Activated B cell treated with CpG ODN at 0.5 μM for 24 hours (primary cell): Measurements from ENCODE around the gene PHF13. TPM values are rescaled to one million over a fixed set of nuclear protein-coding genes. Genes with fewer than 3 reads are reported as not detected.
"Not testable (repeated sequence)": the region's sequence is repeated elsewhere in the genome, so short reads cannot be mapped to it uniquely, and the experiment has no call there.

Experiments
- ATAC-seq: fragments of 200-7000 bp; cut with Tn5 transposase; one replicate; pipeline ENCODE4 v1.10.0; 2021; ENCODE audit warnings: low read depth, mild to moderate bottlenecking, moderate library complexity
- CTCF ChIA-PET: fragments of 350-600 bp; sonication (Branson Sonifier 250); formaldehyde crosslinking; loops from one replicate; lab custom pipeline; 2021; ENCODE audit warnings: antibody characterized with exemption; lab: Charles Lee
- POLR2A ChIA-PET: fragments of 350-600 bp; sonication (Branson Sonifier 250); formaldehyde crosslinking; loops from one replicate; lab custom pipeline; 2021; ENCODE audit warnings: antibody characterized with exemption; lab: Charles Lee
- DNase-seq: peaks from one replicate; pipeline ENCODE4 v3.0.0; 2022
- H3K27ac Mint-ChIP-seq: one replicate; pipeline ENCODE4 v1.8.0; 2020; ENCODE audit warnings: mixed read lengths
- H3K27me3 Mint-ChIP-seq: one replicate; pipeline ENCODE4 v1.8.0; 2021; ENCODE audit warnings: mixed read lengths
- H3K36me3 Mint-ChIP-seq: one replicate; pipeline ENCODE4 v1.8.0; 2021; ENCODE audit warnings: low read depth, mixed read lengths
- H3K4me1 Mint-ChIP-seq: one replicate; pipeline ENCODE4 v1.8.0; 2021; ENCODE audit warnings: mixed read lengths
- H3K4me3 Mint-ChIP-seq: one replicate; pipeline ENCODE4 v1.8.0; 2020; ENCODE audit warnings: mild to moderate bottlenecking, mixed read lengths
- H3K9me3 Mint-ChIP-seq: one replicate; pipeline ENCODE4 v1.8.0; 2020; ENCODE audit warnings: mixed read lengths
- intact Hi-C: fragments of 100-400 bp; cut with micrococcal nuclease; formaldehyde crosslinking; loops from one replicate; pipeline ENCODE4 v1.15.1; 2024
- total RNA-seq: library from RNA; stranded (reverse); gene quantifications from 2 replicates; pipeline ENCODE4 v1.2.3, GENCODE V29; 2022
- TF ChIP-seq, protein P1 (sequence below): fragments of 200-600 bp; IDR thresholded peaks from one replicate; pipeline ENCODE4 v1.8.0; 2022; ENCODE audit warnings: antibody characterized with exemption, mild to moderate bottlenecking

The PHF13 gene
- total RNA-seq, 1 donor from 2014 or later: 6.1 TPM

- POLR2A ChIA-PET: interaction anchor here (5.6 to 8.1 kb wide), 3 partner anchors 13 to 45 kb away, joined by 38 to 94 read pairs (median 64); partner anchors contain the start of genes NOL9, PHF13, TAS1R1 and ZBTB48
- H3K4me3 Mint-ChIP-seq: peak overlapping the region; percentile 70
- no peak for ATAC-seq
Measured at GRCh38 chr1:6599141-6599975, 14.2 kb upstream of the PHF13 start.

DNA sequence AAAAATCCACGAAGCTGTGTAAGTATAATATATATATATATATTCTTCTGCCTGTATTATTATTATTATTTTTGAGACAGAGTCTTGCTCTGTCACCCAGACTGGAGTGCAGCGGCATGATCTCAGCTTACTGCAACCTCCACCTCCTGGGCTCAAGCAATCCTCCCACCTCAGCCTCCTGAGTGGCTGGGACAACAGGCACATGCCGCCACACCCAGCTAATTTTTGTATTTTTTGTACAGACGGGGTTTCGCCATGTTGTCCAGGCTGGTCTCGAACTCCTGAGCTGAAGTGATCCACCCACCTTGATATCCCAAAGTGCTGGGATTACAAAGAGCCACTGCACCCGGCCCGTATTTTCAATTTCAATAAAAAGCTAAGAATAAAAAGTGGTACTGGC is 13.5 kb upstream of the PHF13 start:
- H3K27ac Mint-ChIP-seq: peak overlapping the region; percentile 91
- H3K36me3 Mint-ChIP-seq: peaks cover 35% of the 10 kb centered on the region
- not testable (repeated sequence) for DNase-seq, ATAC-seq, H3K9me3 Mint-ChIP-seq, H3K27me3 Mint-ChIP-seq
- intact Hi-C loops: loop anchor here (2.0 kb wide), 1 partner anchor 13 kb away; the partner anchor contains the start of gene PHF13
- CTCF ChIA-PET: interaction anchor here (1.3 kb wide), 1 partner anchor 19 kb away, joined by 4 read pairs; no protein-coding TSS in a partner anchor
- H3K4me3 Mint-ChIP-seq: peak overlapping the region; percentile 91
- peaks cover 43% of the 10 kb centered on the region for H3K4me1 Mint-ChIP-seq
- POLR2A ChIA-PET: interaction anchor here (0.5 to 8.1 kb wide), 6 partner anchors 12 to 573 kb away, joined by 3 to 94 read pairs (median 22); partner anchors contain the start of genes NOL9, PHF13, TAS1R1 and ZBTB48

More at GRCh38 chr1:6599141-6599975, 14.2 kb upstream of the PHF13 start:
- intact Hi-C loops: loop anchor here (2.0 kb wide), 1 partner anchor 13 kb away; the partner anchor contains the start of gene PHF13
- TF ChIP-seq, protein P1, sequence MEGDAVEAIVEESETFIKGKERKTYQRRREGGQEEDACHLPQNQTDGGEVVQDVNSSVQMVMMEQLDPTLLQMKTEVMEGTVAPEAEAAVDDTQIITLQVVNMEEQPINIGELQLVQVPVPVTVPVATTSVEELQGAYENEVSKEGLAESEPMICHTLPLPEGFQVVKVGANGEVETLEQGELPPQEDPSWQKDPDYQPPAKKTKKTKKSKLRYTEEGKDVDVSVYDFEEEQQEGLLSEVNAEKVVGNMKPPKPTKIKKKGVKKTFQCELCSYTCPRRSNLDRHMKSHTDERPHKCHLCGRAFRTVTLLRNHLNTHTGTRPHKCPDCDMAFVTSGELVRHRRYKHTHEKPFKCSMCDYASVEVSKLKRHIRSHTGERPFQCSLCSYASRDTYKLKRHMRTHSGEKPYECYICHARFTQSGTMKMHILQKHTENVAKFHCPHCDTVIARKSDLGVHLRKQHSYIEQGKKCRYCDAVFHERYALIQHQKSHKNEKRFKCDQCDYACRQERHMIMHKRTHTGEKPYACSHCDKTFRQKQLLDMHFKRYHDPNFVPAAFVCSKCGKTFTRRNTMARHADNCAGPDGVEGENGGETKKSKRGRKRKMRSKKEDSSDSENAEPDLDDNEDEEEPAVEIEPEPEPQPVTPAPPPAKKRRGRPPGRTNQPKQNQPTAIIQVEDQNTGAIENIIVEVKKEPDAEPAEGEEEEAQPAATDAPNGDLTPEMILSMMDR: no peak
- H3K27me3 Mint-ChIP-seq: no peaks in the 10 kb centered on the region
- peaks cover 42% of the 10 kb centered on the region for H3K4me1 Mint-ChIP-seq
- no peaks in the 10 kb centered on the region for H3K9me3 Mint-ChIP-seq
- H3K36me3 Mint-ChIP-seq: peaks cover 39% of the 10 kb centered on the region
- H3K27ac Mint-ChIP-seq: peak overlapping the region; percentile 73
- no peak for DNase-seq
- CTCF ChIA-PET: interaction anchor here (1.3 kb wide), 1 partner anchor 18 kb away, joined by 4 read pairs; no protein-coding TSS in a partner anchor

- no peaks in the 10 kb centered on the region for H3K27me3 Mint-ChIP-seq
- POLR2A ChIA-PET: interaction anchor here (0.5 to 8.1 kb wide), 8 partner anchors 11 to 573 kb away, joined by 3 to 94 read pairs (median 6); partner anchors contain the start of genes NOL9, PHF13, TAS1R1 and ZBTB48
- DNase-seq: no peak
- peak overlapping the region; percentile 91 for H3K4me3 Mint-ChIP-seq
- no peaks in the 10 kb centered on the region for H3K9me3 Mint-ChIP-seq
- TF ChIP-seq, protein P1: no peak
- H3K4me1 Mint-ChIP-seq: peaks cover 43% of the 10 kb centered on the region
- CTCF ChIA-PET: interaction anchor here (1.3 to 2.9 kb wide), 2 partner anchors 19 to 46 kb away, joined by 4 to 11 read pairs; partner anchors contain the start of genes NOL9 and TAS1R1
- H3K27ac Mint-ChIP-seq: peak overlapping the region; percentile 91
- peaks cover 29% of the 10 kb centered on the region for H3K36me3 Mint-ChIP-seq
- peak; percentile 0 for ATAC-seq
- intact Hi-C loops: loop anchor here (1.0 kb wide), 1 partner anchor 101 kb away; the partner anchor contains the start of gene DNAJC11
Measured at GRCh38 chr1:6600410-6601048, 13.0 kb upstream of the PHF13 start.

- peak; percentile 52 for DNase-seq
- ChIA-PET POLR2A (interaction anchor here (0.6 to 8.1 kb wide), 11 partner anchors 11 to 410 kb away, joined by 3 to 94 read pairs (median 4); partner anchors contain the start of genes CAMTA1, NOL9, PHF13 and TAS1R1), CTCF (interaction anchor here (1.0 to 2.9 kb wide), 7 partner anchors 20 to 47 kb away, joined by 3 to 11 read pairs (median 4); partner anchors contain the start of genes NOL9, TAS1R1 and THAP3)
- Mint-ChIP-seq H3K27ac (peak overlapping the region; percentile 91), H3K9me3 (no peaks in the 10 kb centered on the region), H3K4me3 (peak overlapping the region; percentile 91), H3K36me3 (peaks cover 22% of the 10 kb centered on the region), H3K4me1 (peaks cover 41% of the 10 kb centered on the region), H3K27me3 (no peaks in the 10 kb centered on the region)
- intact Hi-C loops: loop anchor here (1.0 kb wide), 1 partner anchor 100 kb away; the partner anchor contains the start of gene DNAJC11
- peak; percentile 39 for ATAC-seq
- TF ChIP-seq, protein P1: no peak
Measured at GRCh38 chr1:6601049-6601922, 12.2 kb upstream of the PHF13 start.
